Measurements from ENCODE around the gene SMYD3.

SMYD3 gene

DNA sequence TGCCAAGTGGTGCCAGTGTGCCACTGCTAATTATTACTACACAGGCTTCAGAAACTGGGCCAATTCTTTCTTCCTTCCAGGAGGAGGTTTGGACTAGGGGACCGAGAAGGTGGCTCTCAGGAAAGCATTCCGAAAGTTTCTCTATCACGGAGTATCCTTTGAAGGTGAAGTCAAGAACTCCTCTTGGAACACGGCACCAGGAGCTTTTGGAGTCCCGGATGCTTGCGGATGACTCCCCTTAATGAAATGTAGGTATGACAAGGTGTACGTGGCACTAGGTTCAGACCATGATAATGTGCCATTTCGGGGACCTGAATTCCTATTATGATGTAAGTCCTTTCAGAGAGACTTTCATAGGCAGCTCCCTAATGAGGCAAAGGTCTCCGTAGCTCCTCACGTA is 718.2 kb downstream of the SMYD3 start:
- no peaks in the 10 kb centered on the region for H3K79me2 ChIP-seq (ENCODE audit: low read length)
- no peak overlapping the region for H3K4me3 ChIP-seq (ENCODE audit: low read length)
- H4K20me1 ChIP-seq (ENCODE audit: insufficient read depth, low read length) = no peaks in the 10 kb centered on the region
- H3K27ac ChIP-seq (ENCODE audit: low read length) = no peak overlapping the region
- H3K4me1 ChIP-seq (ENCODE audit: low read length) = no peaks in the 10 kb centered on the region
- H3K36me3 ChIP-seq (replicated peaks; ENCODE audit: insufficient read depth, low read length) = no peaks in the 10 kb centered on the region
- no peak overlapping the region for H3K4me2 ChIP-seq (ENCODE audit: low read depth, low read length)
- no peaks in the 10 kb centered on the region for H3F3A ChIP-seq (ENCODE audit: insufficient read depth, low read length)
- H2AFZ ChIP-seq (ENCODE audit: low read length) = no peak overlapping the region
- DNase-seq = no peak
- no peaks in the 10 kb centered on the region for H3K9me3 ChIP-seq (replicated peaks; ENCODE audit: insufficient read depth, low read length)
- H3K27me3 ChIP-seq (replicated peaks; ENCODE audit: insufficient read depth, low read length) = no peaks in the 10 kb centered on the region
- TF ChIP-seq CTCF (IDR thresholded peaks at IDR 0.05; ENCODE audit: low read length) (no peak), EZH2 (optimal IDR thresholded peaks at IDR 0.05; ENCODE audit: low read depth, low read length) (no peak), EZH2phosphoT487 (IDR thresholded peaks at IDR 0.05; ENCODE audit: low read length) (no peak)
- no peaks in the 10 kb centered on the region for H3K9me2 ChIP-seq (replicated peaks; ENCODE audit: insufficient read depth, low read length)
- H3K9ac ChIP-seq (ENCODE audit: low read length) = no peak overlapping the region

DNA sequence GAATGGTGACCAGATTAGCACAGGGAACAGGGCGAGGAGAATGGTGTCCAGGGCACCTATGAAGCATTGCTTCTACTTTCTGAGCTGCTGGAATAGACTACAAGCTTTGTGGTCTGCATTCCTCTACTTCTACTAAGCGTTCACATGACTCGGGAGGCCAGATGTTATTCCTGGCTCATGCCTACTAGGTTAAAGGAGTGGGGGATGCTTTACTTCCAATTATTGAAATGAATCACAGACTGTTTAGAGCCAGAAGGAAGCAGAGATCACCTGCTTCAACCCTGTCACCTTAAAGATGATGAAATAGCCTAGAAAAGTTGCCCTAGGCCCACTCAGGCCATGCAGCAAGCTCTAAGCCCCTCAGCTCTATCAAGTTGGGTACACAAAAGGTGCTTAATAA is 718.8 kb downstream of the SMYD3 start:
- no peaks in the 10 kb centered on the region for H3K79me2 ChIP-seq (ENCODE audit: low read length)
- no peak overlapping the region for H2AFZ ChIP-seq (ENCODE audit: low read length)
- H4K20me1 ChIP-seq (ENCODE audit: insufficient read depth, low read length) = no peaks in the 10 kb centered on the region
- H3K27me3 ChIP-seq (replicated peaks; ENCODE audit: insufficient read depth, low read length) = no peaks in the 10 kb centered on the region
- H3F3A ChIP-seq (ENCODE audit: insufficient read depth, low read length) = no peaks in the 10 kb centered on the region
- no peaks in the 10 kb centered on the region for H3K9me3 ChIP-seq (replicated peaks; ENCODE audit: insufficient read depth, low read length)
- no peak overlapping the region for H3K27ac ChIP-seq (ENCODE audit: low read length)
- H3K9me2 ChIP-seq (replicated peaks; ENCODE audit: insufficient read depth, low read length) = no peaks in the 10 kb centered on the region
- no peak overlapping the region for H3K4me2 ChIP-seq (ENCODE audit: low read depth, low read length)
- DNase-seq = no peak
- H3K36me3 ChIP-seq (replicated peaks; ENCODE audit: insufficient read depth, low read length) = no peaks in the 10 kb centered on the region
- no peaks in the 10 kb centered on the region for H3K4me1 ChIP-seq (ENCODE audit: low read length)
- TF ChIP-seq EZH2 (optimal IDR thresholded peaks at IDR 0.05; ENCODE audit: low read depth, low read length) (no peak), CTCF (IDR thresholded peaks at IDR 0.05; ENCODE audit: low read length) (no peak), EZH2phosphoT487 (IDR thresholded peaks at IDR 0.05; ENCODE audit: low read length) (no peak)
- H3K4me3 ChIP-seq (ENCODE audit: low read length) = no peak overlapping the region
- H3K9ac ChIP-seq (ENCODE audit: low read length) = no peak overlapping the region

GRCh38 chr1:245786948-245787347 is 720.1 kb downstream of the SMYD3 start:
- H3K36me3 ChIP-seq (replicated peaks; ENCODE audit: insufficient read depth, low read length) = no peaks in the 10 kb centered on the region
- no peaks in the 10 kb centered on the region for H3F3A ChIP-seq (ENCODE audit: insufficient read depth, low read length)
- no peaks in the 10 kb centered on the region for H3K27me3 ChIP-seq (replicated peaks; ENCODE audit: insufficient read depth, low read length)
- H3K4me1 ChIP-seq (ENCODE audit: low read length) = no peaks in the 10 kb centered on the region
- H3K27ac ChIP-seq (ENCODE audit: low read length) = no peak overlapping the region
- no peaks in the 10 kb centered on the region for H3K9me2 ChIP-seq (replicated peaks; ENCODE audit: insufficient read depth, low read length)
- no peaks in the 10 kb centered on the region for H3K9me3 ChIP-seq (replicated peaks; ENCODE audit: insufficient read depth, low read length)
- no peaks in the 10 kb centered on the region for H4K20me1 ChIP-seq (ENCODE audit: insufficient read depth, low read length)
- no peaks in the 10 kb centered on the region for H3K79me2 ChIP-seq (ENCODE audit: low read length)
- no peak overlapping the region for H2AFZ ChIP-seq (ENCODE audit: low read length)
- no peak overlapping the region for H3K9ac ChIP-seq (ENCODE audit: low read length)
- TF ChIP-seq EZH2phosphoT487 (IDR thresholded peaks at IDR 0.05; ENCODE audit: low read length) = no peak
- no peak for TF ChIP-seq CTCF (IDR thresholded peaks at IDR 0.05; ENCODE audit: low read length)
- TF ChIP-seq EZH2 (optimal IDR thresholded peaks at IDR 0.05; ENCODE audit: low read depth, low read length) = no peak
- no peak overlapping the region for H3K4me2 ChIP-seq (ENCODE audit: low read depth, low read length)
- no peak for DNase-seq
- no peak overlapping the region for H3K4me3 ChIP-seq (ENCODE audit: low read length)
